ENCODE measurements around the gene DEPDC1B.
A peak's percentile ranks its signal among the peaks of the same experiment; 100 is the strongest.

DEPDC1B gene

DNA sequence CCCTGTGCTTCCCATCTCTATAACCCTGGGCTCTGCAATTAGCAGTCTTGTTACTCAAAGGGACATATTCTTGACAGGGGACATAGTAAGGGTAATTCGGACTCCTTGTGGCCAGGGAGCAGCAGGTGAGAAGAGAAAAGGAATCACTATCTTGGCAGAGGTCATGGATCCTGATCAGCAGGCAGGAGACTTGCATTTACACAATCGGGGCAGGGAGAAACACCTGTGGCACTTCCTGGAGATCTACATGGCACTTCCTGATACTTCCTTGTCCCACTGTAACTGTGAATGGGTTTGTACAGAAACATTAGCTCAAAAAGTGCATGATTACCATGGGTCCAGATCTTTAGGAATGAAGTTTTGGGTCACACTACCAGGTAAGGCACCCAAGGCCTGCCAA, 29.2 kb downstream of the DEPDC1B start:
- TF ChIP-seq, protein P1, sequence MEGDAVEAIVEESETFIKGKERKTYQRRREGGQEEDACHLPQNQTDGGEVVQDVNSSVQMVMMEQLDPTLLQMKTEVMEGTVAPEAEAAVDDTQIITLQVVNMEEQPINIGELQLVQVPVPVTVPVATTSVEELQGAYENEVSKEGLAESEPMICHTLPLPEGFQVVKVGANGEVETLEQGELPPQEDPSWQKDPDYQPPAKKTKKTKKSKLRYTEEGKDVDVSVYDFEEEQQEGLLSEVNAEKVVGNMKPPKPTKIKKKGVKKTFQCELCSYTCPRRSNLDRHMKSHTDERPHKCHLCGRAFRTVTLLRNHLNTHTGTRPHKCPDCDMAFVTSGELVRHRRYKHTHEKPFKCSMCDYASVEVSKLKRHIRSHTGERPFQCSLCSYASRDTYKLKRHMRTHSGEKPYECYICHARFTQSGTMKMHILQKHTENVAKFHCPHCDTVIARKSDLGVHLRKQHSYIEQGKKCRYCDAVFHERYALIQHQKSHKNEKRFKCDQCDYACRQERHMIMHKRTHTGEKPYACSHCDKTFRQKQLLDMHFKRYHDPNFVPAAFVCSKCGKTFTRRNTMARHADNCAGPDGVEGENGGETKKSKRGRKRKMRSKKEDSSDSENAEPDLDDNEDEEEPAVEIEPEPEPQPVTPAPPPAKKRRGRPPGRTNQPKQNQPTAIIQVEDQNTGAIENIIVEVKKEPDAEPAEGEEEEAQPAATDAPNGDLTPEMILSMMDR (IDR thresholded peaks at IDR 0.05; ENCODE audit: extremely low read depth, missing control alignments) = no peak
- no peak for DNase-seq (ENCODE audit: low spot score)

DNA sequence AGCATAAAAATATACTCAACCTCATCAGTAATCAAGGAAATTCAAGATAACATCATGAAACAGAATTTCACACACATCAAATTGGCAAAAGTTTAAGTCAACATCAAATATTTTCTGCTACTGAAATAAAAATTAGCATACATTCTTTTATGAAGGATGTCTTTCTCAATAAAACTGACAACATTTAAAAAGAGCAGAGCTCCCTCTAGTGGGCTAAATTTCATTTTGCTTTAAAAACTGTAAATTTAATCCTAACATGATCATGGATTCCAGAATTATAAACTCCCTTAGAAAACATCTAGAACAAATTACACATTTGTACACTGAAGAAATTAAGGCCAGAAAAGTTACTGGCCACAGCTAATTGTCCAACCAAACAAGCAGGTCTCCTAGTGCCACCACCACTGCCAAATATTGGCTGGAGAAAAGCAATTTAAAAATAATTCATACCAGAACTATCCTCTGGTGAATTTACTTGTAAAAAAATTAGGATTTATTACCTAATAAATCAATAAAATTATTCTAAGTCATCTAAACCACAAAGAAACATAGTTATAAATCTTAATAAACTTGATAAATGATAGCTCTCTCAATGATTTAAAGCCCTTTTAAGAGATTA, 31.2 kb downstream of the DEPDC1B start:
- TF ChIP-seq, protein P1 (IDR thresholded peaks at IDR 0.05; ENCODE audit: extremely low read depth, missing control alignments) = no peak
- peak; percentile 17 for DNase-seq (ENCODE audit: low spot score)

DNA sequence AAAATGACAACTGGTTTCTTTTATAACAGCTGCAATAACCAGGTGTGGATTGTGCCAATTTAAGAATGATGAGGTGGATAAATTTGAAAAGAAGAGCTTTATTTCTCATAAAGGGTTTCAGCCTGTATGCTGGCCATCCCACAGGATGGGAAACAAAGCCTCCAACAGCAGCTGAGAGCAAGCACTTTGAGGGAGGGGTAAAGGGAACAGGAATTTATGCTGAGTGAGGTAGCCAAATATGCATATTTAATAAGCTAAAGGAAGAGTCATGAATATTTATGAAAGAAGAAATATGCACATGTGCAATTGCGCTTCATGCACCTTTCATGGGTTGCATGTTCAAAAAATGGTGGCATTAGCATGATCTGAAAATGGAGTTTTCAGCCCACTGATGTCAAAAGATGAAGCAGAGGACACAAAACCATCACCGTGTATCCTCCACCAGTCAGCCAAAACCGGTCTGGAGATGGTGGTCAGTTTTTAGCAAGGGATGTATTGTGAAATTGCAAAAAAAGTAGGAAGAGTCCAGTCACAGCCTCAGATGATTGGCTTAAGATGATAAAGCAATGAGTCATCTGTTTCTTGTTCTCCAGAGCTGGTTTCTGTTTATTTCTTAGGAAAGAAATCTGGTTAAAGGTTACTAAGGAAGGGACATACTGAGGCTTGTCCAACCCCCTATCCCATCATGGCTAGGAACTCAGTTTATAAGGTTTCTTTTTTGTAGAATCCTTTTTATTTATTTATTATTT, 47.9 kb downstream of the DEPDC1B start:
- no peak for DNase-seq (ENCODE audit: low spot score)

DNA sequence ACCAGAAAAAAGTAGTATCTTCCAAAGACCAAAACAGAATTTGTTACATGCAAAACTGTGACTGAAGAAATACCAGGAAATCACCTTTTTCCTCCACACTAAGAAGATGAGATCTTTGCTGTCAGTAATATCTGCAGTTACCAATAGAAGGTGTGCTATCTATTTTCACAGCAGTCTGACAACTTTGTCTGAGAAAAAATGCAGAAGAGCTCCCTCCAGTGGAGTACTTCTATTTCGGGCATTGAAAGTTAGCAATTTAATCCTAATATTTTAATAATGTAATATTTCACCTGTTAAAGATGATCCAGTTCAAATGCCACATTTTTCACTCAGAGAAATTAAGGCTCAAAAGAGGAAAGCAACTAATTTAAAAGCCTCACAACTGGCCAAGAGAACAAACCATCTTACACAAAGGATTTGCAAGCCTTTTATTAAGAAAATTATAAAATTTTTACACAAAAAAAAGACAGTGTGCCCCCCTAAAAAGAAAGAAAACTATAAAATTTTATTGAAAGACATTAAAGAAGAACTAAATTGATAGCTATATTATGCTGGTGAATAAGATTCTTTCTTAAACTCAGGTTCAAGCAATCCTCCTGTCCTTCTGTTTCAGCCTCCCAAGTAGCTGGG, 50.6 kb downstream of the DEPDC1B start:
- DNase-seq (ENCODE audit: low spot score) = peak; percentile 53
- TF ChIP-seq, protein P1 (IDR thresholded peaks at IDR 0.05; ENCODE audit: extremely low read depth, missing control alignments) = peak; percentile 32

More for the DNA sequence above, 47.9 kb downstream of the DEPDC1B start:
- TF ChIP-seq, protein P1 (IDR thresholded peaks at IDR 0.05; ENCODE audit: extremely low read depth, missing control alignments) = no peak

DNA sequence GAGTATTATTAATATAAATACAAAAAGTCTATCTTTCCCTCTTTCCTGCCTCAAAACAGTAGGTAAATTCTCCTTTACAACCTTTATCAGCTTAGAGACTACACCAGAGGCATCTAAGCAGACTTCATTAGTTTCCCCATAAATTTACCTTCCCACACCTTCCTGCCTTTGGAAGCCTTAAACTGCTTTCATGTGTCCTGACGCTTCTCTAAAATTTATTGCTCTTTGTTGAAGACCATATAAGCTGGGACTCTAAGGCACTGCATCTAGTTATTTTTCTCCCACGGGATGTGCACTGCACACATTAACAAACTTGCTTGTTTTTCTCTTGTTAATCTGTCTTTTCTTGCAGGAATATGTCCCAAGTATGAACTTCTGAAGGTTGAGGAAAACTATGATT, 51.8 kb downstream of the DEPDC1B start:
- TF ChIP-seq, protein P1 (IDR thresholded peaks at IDR 0.05; ENCODE audit: extremely low read depth, missing control alignments) = no peak
- DNase-seq (ENCODE audit: low spot score) = no peak

DNA sequence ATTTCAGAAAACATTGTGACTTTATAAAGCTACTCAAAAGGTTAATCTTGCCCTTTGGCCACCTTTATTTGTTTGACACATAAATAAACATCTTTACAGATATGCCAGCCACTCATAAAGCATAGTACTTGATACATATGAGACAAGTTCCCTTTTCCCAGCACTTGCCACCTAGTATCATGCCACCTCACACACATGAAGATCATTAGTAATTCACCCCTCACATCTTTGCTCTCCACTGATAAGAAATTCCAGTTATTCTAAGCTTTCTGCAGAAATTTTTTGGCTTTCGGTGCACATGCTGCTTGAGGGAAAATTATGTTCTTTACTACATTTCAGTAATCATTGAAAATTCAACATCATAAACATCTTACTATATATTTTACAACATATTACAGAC, 59.1 kb downstream of the DEPDC1B start:
- no peak for DNase-seq (ENCODE audit: low spot score)
- TF ChIP-seq, protein P1 (IDR thresholded peaks at IDR 0.05; ENCODE audit: extremely low read depth, missing control alignments) = no peak

DNA sequence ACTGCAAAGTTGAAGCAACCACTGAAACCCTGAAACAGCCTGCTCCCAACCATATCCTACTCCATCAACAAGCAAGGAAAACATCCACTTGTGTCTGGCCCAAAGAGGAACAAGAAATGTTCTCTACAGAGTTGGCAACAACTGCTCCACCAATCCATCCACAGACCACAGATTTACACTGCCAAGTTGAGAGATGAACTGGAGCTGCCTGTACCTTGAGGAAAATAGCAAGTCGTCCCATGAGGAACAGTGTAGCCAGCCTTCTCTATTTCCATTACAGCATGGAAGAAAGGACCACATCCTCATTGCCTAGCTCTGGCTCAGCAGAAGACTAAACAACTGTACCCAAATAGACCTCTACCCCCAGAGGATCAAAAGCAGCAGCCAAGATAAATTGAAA, 60.4 kb downstream of the DEPDC1B start:
- TF ChIP-seq, protein P1 (IDR thresholded peaks at IDR 0.05; ENCODE audit: extremely low read depth, missing control alignments) = no peak
- no peak for DNase-seq (ENCODE audit: low spot score)
